Stimulated activated CD4-positive, alpha-beta T cell treated with anti-CD3 and anti-CD28 coated beads, Interleukin-12 subunit alpha, Interleukin-12 subunit beta, amount 100 ng/mL, for 4 hours (primary cell): ENCODE measurements around the gene POLR2A.

Source experiments
- DNase-seq: peaks from one replicate; pipeline ENCODE4 v3.0.0-alpha.2; 2020

Gene POLR2A

GRCh38 chr17:7509937-7510336, 25.8 kb downstream of the POLR2A start:
- no peak for DNase-seq

DNA sequence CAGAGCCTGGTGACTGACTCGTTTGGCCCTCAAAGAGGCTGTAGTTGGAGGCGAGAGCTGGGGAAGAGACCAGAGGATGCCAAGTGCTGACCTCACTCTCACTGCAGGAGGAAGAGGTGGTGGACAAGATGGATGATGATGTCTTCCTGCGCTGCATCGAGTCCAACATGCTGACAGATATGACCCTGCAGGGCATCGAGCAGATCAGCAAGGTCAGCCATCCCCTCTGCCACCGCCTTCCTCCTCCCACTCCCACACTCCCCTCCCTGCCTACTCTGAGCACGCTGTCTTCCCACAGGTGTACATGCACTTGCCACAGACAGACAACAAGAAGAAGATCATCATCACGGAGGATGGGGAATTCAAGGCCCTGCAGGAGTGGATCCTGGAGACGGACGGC, 26.9 kb downstream of the POLR2A start:
- no peak for DNase-seq

DNA sequence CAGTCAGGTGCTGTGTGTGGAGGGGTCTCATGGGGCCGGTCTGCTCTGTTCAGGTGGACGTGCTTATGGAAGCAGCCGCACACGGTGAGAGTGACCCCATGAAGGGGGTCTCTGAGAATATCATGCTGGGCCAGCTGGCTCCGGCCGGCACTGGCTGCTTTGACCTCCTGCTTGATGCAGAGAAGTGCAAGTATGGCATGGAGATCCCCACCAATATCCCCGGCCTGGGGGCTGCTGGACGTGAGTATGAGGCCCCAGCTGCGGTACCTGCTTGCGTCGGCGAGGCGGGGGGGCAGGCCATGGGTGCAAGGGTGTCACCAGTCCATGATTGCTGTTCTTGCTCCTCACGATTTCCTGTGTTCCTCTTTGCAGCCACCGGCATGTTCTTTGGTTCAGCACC, 27.9 kb downstream of the POLR2A start:
- no peak for DNase-seq

- DNase-seq: no peak
Observed at GRCh38 chr17:7512824-7513540, 28.8 kb downstream of the POLR2A start.

GRCh38 chr17:7513850-7514419, 29.8 kb downstream of the POLR2A start:
- DNase-seq: no peak

GRCh38 chr17:7515911-7516610, 31.9 kb downstream of the POLR2A start:
- no peak for DNase-seq

GRCh38 chr17:7523033-7523432, 38.9 kb downstream of the POLR2A start:
- peak; percentile 38 for DNase-seq

GRCh38 chr17:7528842-7529241, 44.7 kb downstream of the POLR2A start:
- no peak for DNase-seq

- no peak for DNase-seq
Observed at GRCh38 chr17:7530023-7530900, 46.1 kb downstream of the POLR2A start.

- DNase-seq: no peak
Observed at GRCh38 chr17:7538050-7538449, 53.9 kb downstream of the POLR2A start.

GRCh38 chr17:7538891-7539545, 54.9 kb downstream of the POLR2A start:
- DNase-seq: no peak

- no peak for DNase-seq
Observed at GRCh38 chr17:7541074-7541621, 57.0 kb downstream of the POLR2A start.

GRCh38 chr17:7544911-7545310, 60.7 kb downstream of the POLR2A start:
- DNase-seq: no peak

- peak; percentile 55 for DNase-seq
Observed at GRCh38 chr17:7548585-7549400, 64.6 kb downstream of the POLR2A start, which contains the start of gene TNFSF12. TNFSF12 (plus strand) TSS chr17:7549058; CDS start chr17:7549154, 96 bp downstream.
